NOMO-1 (cell line): ENCODE results near the gene CES3.

Experiments
- DNase-seq, 2 experiments: peaks; one replicate each; lab custom pipeline; 2025; ENCODE audit not compliant: unreplicated experiment in 2 of 2; lab: John Stamatoyannopoulos, UW

CES3 gene

GRCh38 chr16:66961065-66961744, at the start of gene CES3:
Gene CES3 (plus strand): TSS chr16:66961266. CDS start chr16:66961308, 42 bp downstream.
- DNase-seq, result peak; percentile 46 to 60

DNA sequence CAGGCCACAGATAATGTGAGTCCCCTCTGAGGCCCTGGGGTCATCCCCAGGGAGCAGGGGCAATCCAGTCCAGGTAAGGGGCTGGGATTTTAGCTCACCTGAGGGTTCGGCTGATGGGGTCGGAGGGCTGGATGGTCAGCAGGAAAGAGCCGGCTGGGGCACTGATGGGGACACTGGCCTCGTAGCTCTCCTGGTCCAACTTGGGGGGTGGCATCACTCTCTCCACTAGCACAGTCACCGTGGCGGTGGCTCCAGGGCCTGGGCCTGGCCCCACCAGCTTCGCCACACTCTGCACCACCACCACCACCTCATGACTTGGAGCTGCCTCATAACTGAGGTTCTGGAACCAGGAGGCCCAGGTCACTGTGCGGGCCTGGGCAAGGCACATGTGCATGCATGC, 49.3 kb upstream of the CES3 start:
- DNase-seq, result no peak

DNA sequence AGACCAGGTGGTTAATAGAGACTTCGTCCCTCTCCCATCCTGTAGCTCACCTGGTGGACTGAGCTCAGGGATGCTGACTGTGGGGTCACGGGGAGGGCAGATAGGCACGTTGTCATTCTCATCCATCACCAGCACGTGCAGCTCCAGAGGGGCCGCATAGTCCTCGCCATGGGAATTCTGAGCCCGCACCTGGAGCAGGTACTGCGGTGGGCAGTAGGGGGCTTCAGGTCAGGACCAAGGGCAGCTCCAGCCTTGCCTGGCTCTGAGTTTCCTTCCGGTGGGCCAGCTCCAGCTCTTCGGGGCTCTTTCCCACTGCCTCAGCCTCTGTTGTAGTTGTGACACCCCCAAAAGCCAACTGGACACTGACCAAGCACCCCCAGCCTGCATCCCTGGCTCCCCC, 48.0 kb upstream of the CES3 start:
- no peak for DNase-seq

GRCh38 chr16:66913711-66914110, 47.4 kb upstream of the CES3 start:
- DNase-seq, result no peak

- DNase-seq, result no peak
Observed at GRCh38 chr16:66914541-66914940, 46.5 kb upstream of the CES3 start.

- no peak for DNase-seq
Observed at GRCh38 chr16:66915041-66915440, 46.0 kb upstream of the CES3 start.

DNA sequence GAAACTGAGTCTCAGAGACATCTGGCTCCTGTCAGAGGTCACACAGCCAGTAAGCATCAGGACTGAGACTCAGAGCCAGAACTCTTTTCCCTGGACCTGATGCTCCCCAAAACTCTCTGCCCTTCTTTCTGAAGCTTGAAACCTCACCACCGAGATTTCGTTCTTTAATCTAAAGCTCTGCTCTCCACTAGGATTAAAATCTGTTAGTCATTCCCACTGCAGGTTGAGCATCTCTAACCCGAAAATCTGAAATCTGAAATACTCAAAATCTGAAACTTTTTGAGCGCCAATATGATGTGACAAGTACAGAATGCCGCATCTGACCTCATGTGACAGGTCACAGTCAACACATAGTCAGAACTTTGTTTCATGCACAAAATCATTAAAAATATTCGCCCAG, 44.5 kb upstream of the CES3 start:
- DNase-seq, result no peak

GRCh38 chr16:66917741-66918140, 43.3 kb upstream of the CES3 start:
- DNase-seq, result no peak

GRCh38 chr16:66918355-66918754, 42.7 kb upstream of the CES3 start:
- DNase-seq, result no peak

DNA sequence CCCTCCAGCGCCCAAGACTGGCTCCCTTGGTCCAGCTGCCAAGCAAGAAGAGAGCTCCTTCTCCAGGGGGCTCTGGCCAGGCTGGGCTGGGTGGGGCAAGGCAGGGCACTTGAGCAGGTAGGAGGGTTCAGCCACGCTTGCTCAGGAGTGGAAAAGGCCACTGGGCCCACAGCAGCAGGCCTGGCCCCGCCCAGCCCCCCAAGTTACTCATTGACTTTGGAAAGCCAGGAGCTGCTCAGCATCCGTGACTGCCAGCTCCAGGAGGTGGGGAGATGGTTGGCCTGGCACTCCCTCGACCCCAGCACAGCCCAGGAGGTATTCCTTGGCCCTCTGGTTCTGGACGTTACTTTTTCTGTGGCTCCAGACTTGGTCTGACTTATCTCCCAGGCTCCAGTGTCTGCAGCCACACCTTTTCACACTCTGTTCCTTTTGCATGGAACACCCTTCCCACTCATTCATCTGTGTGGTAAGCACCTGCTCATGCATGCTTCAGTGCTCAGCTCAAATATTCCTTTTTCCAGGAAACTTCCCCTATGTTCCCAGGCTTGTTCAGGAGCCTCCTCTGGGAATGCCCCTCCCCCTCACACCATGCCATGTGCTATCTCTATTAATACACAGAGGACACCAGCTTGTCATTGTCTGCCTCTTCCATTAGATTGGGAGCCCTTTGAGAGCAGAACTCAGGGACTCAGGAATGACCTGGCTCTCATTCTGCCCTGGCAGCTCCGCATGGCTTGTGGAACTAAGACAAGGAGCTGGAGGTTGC, 42.1 kb upstream of the CES3 start, which contains the start of gene CDH16:
Gene CDH16, minus strand, starts transcription at position 83 of the 766 bp plus-strand sequence. CDS start 820 bp downstream, outside the sequence.
- no peak for DNase-seq

DNA sequence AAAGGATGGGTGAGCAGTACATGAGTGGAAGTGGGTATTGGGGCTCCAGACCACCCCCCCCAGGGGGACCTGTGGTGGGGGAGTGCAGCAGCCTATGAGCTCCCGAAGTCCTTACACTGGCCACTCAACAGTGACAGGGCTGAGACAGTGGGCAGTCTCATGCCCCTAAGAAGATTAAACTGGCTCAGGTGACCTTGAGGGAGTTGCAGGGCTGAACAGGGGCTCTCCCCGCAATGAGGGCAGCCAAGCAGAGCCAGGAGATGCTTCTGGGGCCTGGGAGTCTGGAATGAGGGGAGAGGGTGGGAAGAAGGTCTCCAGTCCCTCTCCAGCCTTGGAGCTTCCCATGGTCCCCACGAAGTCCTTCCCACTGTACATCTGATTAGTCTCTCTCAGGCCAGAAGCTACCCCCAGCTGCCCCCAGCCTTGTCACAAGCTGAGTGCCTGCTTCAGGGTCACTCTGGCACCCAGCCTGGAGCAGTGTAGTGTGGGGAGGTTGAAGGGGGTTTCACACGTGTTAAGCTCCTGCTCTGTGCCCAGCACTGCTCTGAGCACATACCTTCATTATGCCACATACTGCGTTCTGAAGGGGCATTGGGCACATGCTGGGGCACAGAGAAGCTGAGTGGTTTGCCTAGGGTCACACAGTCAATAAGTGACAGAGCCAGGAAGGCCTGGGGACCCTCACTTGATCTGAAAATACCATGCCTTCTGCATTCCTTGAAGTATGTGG, 41.3 kb upstream of the CES3 start:
- DNase-seq, result no peak

DNA sequence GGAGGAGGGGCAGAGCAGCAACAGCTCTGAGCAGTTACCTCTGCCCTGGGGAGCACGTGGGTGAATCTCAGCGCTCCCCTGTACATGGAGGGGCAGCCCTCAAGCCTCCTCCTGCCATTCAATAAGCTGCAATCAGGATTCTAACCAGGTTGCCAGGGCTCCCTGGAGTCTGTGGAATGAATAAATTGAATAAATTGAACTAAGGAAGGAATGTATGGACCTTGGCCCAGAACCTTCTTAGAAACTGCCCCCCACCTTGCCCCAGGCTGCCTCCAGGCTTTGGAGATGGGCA, 40.8 kb upstream of the CES3 start:
- DNase-seq, result no peak

DNA sequence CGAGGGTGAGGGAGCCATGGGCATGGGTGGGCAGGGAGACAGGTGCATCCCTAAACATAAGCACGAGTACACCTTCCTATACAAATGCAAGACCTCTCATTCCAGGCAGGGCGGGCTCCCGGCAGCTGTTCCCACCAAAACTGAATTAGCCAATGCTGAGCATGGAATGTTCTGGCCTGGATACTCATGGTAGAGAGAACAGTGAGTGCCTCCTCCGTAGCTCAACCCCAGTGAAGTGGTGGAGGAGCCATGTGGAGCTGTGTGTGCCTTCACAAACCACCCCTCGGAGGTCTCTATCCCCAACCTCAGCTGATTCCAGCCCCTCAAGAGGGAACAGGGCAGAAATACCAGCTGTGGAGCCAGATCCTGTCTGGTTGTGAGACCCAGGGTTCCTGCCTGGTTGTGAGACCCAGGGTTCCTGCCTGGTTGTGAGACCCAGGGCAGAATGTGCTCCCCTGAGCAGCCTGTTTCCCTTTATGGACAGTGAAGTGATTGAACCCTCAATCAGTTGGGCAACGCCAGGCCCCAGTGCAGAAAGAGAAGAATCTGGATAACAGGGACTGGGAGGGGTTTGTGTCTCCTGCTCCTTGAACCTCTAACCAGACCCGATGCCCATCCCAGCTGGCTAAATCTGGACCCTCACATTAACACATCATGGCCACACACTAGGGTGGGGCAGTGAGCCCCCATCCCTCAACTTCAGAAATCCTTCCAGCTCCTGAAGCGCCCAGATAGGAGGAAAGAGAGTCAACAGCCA, 40.0 kb upstream of the CES3 start:
- no peak for DNase-seq

DNA sequence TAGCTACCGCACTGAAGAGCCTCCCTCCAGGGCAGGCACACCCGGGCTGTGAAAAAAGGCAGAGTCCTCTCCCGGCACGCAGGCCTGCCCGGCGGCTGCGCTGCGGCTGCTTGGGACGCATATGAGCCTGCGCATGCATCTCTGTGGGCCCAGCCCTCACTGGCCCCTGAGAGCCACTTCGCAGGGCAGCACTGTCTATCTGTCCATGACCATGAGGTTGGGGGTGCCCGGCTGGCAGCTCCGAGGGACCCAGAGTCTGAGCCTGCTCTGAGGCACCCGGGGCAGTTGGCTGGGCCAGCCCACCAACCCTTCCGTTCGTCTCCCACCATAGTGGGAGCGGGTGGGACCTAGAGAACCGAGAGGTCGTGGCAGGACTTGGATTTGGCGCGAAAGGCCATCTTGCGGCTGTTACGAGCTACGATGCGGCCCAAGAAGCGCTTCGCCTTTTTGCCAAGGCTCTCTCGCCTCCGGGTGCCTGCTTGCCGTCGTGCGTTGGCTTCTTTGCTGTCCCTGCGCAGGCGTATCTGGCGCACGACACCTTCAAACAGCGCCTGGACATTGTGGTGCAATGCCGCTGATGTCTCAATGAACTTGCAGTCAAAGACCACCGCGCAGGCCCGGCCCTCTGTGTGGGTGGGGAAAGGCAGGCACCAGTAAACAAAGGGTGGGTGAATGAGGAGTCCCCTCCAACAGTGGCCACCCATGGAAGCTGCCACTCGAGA, 39.2 kb upstream of the CES3 start:
- no peak for DNase-seq

- no peak for DNase-seq
Observed at GRCh38 chr16:66923247-66923731, 37.8 kb upstream of the CES3 start.

- no peak for DNase-seq
Observed at GRCh38 chr16:66923866-66924265, 37.2 kb upstream of the CES3 start.

DNA sequence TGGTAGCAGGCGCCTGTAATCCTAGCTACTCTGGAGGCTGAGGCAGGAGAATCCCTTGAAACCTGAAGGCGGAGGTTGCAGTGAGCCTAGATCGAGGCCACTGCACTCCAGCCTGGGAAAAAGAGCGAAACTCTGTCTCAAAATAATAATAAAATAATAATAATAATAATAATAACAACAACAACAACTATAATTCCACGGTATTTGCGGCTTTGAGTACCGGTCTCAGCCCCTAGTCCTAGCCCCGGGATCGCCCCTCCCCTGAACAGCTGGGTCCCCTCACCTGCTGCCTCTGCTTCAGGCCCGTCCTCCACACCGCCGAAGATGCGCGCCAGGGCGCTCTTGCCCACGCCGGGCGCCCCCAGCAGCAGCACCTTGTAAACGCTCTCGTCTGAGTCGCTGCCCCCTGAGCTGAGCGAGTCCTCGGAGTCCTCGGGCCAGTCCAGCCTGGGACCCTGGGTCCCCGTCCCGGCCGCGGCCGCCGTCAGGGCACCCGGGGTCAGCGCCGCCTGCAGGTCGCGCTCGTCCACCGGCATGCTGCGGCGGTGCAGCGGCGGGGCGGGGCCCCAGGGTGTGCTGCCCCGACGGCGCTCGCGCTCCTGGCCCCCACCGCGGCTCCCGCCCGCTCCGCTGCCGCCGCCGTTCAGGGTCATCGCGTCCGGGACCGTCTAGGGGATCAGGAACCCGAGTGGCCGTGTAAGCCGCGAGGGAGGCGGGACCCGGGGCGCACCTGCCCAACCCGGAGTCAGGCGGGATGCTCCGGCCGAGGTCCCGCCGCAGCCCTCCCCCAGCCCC, 36.3 kb upstream of the CES3 start:
- DNase-seq, result peak; percentile 7 to 25

GRCh38 chr16:66925322-66925840, 35.7 kb upstream of the CES3 start, which contains the start of gene RRAD:
Gene RRAD (minus strand): TSS chr16:66925535. CDS start chr16:66925179, 356 bp downstream.
- no peak for DNase-seq
